Measurements from ENCODE around the gene PRKCH. TPM values are rescaled to one million over a fixed set of nuclear protein-coding genes. Genes with fewer than 3 reads are reported as not detected.

Gene PRKCH
- total and polyA plus RNA-seq, 10 of the 15 experiments (the other 5 are each of a cell fraction or from before 2014, with no cell fraction given), result 10.7 to 140 (median 33.2) TPM

DNA sequence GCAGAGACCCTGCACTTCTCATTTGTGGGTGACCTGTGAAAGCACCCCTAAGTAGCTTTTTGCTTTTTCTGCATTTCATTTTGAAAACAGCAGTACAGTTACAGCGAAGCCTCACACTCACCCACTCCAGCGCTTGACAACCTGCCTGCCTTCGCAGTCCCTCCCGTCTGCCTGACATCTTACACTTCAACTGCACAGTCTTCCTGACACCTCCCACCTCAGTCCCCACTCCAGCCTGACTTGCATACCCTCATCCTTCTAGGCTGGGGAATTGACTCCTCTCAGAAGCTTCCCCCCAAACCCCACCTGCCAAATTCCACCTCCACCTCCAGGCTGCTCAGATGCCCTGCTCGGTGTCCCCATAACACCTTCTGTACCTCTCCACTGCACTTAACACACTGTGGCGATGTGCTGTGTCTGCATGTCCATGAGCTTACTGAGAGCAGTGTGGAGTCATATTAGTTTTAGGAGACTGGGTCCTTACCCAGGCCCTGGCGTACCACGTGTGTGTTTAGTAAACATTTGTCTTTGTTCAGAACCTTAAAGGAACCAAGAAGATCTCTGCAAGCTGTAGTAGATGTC lies 159.4 kb downstream of the PRKCH start:
- no peak for FAIRE-seq
- H2AFZ ChIP-seq (ENCODE audit: control insufficient read depth, low read depth, low read length), result no peak overlapping the region
- intact Hi-C loops (cut with micrococcal nuclease; ENCODE audit: unreplicated experiment), result no loop called here

More for the DNA sequence above, 159.4 kb downstream of the PRKCH start:
- Histone ChIP-seq H3K4me3 (no peak overlapping the region), H3K9me3 (replicated peaks; ENCODE audit: control insufficient read depth, insufficient read depth, low read length) (no peaks in the 10 kb centered on the region), H3K27ac (ENCODE audit: control insufficient read depth, insufficient read depth) (no peak overlapping the region), H3K79me2 (ENCODE audit: control insufficient read depth, insufficient read depth, low read length) (peaks cover 17% of the 10 kb centered on the region), H4K20me1 (ENCODE audit: control insufficient read depth, insufficient read depth) (no peaks in the 10 kb centered on the region), H3K4me2 (ENCODE audit: control insufficient read depth, insufficient read depth) (no peak overlapping the region), H3K36me3 (ENCODE audit: control insufficient read depth in 2 of 2, insufficient read depth in 2 of 2, low read length in 1 of 2) (peaks cover 13 to 18% of the 10 kb centered on the region in 2 experiments), H3K27me3 (replicated peaks in 1 of 2; ENCODE audit: control insufficient read depth in 2 of 2, insufficient read depth in 2 of 2, low read length in 1 of 2) (no peaks in the 10 kb centered on the region), H3K9ac (ENCODE audit: control insufficient read depth, insufficient read depth, low read length) (no peak overlapping the region), H3K4me1 (ENCODE audit: control insufficient read depth, insufficient read depth, low read length) (peaks cover 44% of the 10 kb centered on the region)
- WGBS (ENCODE audit: insufficient coverage, insufficient replicate concordance, low lambda C conversion rate, missing lambda C conversion rate), result 100% methylated on average over 8 of the region's 8 CpGs
- SMC1A ChIA-PET (ENCODE audit: uncharacterized antibody, unreplicated experiment), result interaction anchor here (0.6 to 4.8 kb wide), 9 partner anchors 9 to 356 kb away, joined by 3 to 30 read pairs (median 3); no protein-coding TSS in a partner anchor
- TF ChIP-seq JUND (IDR thresholded peaks at IDR 0.05; ENCODE audit: low read depth, low read length) (no peak), RBBP5 (conservative IDR thresholded peaks at IDR 0.05) (no peak), BHLHE40 (IDR thresholded peaks at IDR 0.05; ENCODE audit: borderline replicate concordance in 1 of 2, low read depth in 2 of 2, low read length in 1 of 2) (no peak), POLR2AphosphoS2 (IDR thresholded peaks at IDR 0.05; ENCODE audit: low read depth, low read length) (no peak), ZNF622 (IDR thresholded peaks at IDR 0.05) (no peak)
- TF ChIP-seq, protein P1, sequence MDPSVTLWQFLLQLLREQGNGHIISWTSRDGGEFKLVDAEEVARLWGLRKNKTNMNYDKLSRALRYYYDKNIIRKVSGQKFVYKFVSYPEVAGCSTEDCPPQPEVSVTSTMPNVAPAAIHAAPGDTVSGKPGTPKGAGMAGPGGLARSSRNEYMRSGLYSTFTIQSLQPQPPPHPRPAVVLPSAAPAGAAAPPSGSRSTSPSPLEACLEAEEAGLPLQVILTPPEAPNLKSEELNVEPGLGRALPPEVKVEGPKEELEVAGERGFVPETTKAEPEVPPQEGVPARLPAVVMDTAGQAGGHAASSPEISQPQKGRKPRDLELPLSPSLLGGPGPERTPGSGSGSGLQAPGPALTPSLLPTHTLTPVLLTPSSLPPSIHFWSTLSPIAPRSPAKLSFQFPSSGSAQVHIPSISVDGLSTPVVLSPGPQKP (IDR thresholded peaks at IDR 0.05; ENCODE audit: low read depth, low read length), result no peak
- TF ChIP-seq, protein P2, sequence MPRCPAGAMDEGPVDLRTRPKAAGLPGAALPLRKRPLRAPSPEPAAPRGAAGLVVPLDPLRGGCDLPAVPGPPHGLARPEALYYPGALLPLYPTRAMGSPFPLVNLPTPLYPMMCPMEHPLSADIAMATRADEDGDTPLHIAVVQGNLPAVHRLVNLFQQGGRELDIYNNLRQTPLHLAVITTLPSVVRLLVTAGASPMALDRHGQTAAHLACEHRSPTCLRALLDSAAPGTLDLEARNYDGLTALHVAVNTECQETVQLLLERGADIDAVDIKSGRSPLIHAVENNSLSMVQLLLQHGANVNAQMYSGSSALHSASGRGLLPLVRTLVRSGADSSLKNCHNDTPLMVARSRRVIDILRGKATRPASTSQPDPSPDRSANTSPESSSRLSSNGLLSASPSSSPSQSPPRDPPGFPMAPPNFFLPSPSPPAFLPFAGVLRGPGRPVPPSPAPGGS (IDR thresholded peaks at IDR 0.05; ENCODE audit: borderline replicate concordance, insufficient read depth, low read depth, low read length, poor library complexity, severe bottlenecking), result no peak
- DNase-seq (ENCODE audit: low read depth, low spot score) (no peak), ATAC-seq (no peak)
- in situ Hi-C loops (cut with MboI), result no loop called here
- RAD21 ChIA-PET (ENCODE audit: unreplicated experiment), result interaction anchor here (1.1 to 1.7 kb wide), 4 partner anchors 21 to 353 kb away, joined by 3 to 5 read pairs (median 4); no protein-coding TSS in a partner anchor
- CTCF ChIA-PET, result interaction anchor here (0.8 to 2.5 kb wide), 5 partner anchors 8 to 646 kb away, joined by 3 to 17 read pairs (median 3); no protein-coding TSS in a partner anchor
- BruUV-seq (replicated peaks), result no TSS peak
- POLR2A ChIA-PET, result no interaction called here

Measured in GM12878 (cell line).